Activated T-helper 1 cell treated with anti-CD3 and anti-CD28 coated beads, Interleukin-2, amount 50 U/mL, for 16 hours (primary cell): ENCODE measurements around the gene CDK5RAP1.

Source experiments
- DNase-seq, 2 donors: peaks; one replicate each; pipeline ENCODE4 v3.0.0-alpha.2; 2020; ENCODE audit warnings: low read depth in 1 of 2, low spot score in 1 of 2

Gene CDK5RAP1

DNA sequence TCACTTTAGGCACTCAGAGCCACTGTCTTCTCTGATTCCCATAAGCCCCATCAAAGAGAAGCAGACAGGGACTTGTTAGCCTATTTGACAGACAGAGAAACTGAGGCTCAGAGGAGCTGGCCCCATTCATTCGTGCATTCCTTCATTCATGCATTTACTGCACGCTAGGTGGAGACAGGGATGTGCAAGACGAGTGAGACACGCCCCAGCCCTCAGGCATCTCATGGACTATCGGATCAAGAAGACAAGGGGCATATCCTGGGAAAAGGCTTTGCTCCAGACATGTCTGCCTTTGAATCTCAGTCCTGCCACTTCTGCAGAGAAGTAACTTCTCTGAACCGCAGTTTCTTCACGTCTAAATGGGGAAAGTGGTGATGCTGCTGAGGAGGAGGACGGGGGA lies 64.2 kb downstream of the CDK5RAP1 start:
- DNase-seq = no peak

DNA sequence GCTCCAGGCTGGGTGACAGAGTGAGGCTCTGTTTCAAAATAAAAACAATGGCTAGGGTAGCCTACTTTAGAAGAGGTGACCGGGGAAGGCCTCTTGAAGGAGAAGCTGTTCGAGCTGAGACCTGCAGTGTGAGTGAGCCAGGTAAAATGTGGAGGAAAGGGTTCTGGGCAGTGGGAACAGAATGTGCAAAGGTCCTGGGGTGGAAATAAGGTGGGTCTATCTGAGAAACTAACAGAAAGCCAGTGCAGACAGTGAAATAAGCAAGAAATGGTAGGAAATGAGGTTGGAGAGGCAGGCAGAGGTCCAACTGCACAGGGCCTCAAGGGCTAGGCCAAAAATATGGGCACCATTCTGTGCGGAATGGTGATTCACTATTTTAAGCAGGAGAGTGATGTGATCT lies 64.9 kb downstream of the CDK5RAP1 start:
- DNase-seq = no peak

DNA sequence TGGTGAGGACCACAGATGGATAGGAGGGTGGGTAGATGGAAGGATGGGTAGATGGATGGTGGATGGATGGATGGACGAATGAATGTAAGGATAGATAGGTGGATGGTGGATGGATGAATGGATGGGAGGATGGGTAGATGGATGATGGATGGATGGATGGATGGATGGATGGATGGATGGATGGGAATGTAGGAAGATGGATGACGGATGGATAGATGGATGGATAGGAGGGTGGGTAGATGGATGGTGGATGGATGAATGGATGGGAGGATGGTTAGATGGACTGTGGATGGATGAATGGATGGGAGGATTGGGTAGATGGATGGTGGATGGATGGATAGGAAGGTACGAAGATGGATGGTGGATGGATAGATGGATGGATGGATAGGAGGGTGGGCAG lies 67.2 kb downstream of the CDK5RAP1 start:
- no peak for DNase-seq

DNA sequence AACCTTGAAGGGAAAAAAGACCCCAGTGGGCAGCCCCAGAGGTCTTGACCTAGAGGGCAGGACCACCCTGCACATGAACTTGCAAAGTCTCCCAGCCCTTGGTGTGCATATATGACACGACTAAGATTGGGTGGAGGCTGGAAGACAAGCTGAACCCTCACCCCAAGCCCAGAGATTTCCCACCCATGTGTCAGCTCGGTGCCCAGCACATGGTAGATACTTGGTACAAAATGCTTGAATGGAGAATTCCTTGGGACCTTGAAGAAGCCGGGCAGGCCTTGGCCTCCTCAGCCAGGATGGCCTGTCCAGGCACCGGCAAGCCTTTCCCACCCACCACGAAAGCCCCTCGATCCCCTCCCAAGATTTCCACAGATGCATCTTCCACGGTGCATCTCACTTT lies 67.7 kb downstream of the CDK5RAP1 start:
- DNase-seq = no peak

DNA sequence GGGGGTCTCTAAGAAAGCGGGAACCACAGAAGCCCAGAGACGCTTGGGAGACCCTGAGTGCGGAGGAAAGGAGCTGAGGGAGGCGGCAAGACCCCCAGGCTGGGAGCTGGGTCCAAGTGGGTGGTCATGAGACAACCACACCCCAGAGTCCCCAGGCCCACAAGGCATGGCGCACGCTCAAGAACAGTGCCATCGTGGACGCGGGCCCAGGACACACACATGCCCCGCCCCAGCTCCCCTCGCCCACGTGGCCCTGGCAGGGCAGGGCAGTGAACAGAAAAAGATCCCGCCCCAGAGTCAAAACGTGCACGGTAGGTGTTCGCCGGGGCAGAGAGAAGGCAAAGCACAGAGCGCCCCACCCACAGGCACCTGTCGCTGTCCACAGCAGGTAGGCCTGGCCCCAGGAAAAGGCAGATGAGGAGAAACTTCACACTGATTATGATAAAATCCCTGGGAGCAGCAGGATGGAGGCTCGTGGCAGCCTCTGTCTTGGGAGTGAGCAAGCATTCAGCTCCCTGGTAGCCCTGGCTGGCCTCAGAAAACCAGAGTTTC lies 68.3 kb downstream of the CDK5RAP1 start:
- DNase-seq = no peak

- no peak for DNase-seq
These were observed 72.9 kb downstream of the CDK5RAP1 start for GRCh38 chr20:33328157-33329137.

DNA sequence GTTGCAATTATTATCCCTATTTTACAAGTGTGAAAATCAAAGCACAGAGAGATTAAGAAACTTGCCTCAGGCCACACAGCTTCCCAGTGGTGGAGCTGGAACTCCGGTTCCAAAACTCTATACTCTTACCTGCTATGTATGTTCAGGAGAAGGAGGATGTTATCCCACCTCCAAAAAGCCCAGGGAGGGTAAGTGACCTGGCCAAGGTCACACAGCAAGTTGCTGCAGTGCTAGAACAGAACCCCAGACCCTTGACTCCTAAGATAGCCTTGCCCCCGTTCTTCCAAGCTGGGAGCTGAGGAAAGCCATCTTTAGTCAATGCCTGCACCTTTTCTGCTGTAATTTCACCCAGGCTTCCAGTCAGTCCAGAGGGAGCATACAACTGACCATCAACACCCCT lies 76.0 kb downstream of the CDK5RAP1 start:
- DNase-seq = no peak

DNA sequence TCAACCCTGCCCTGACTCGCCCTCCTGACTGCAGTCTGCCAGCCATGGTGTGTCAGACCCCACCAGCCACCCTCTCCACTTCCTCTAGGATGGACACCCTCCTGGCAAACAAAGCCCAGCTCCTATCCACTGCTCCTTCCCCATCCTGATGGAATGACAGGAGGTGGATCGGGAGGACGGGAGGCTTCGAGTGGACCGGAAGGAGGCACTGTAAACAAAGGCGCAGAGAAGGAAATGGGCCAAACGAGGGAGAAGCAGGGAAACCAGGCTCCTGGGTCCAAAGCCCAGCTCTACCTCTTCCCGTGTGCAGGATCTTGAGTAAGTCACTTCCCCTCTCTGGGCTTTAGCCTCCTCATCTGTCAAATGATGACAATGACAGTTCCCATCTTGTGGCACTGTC lies 78.1 kb downstream of the CDK5RAP1 start:
- no peak for DNase-seq

- no peak for DNase-seq
These were observed 78.9 kb downstream of the CDK5RAP1 start for GRCh38 chr20:33322456-33322855.

DNA sequence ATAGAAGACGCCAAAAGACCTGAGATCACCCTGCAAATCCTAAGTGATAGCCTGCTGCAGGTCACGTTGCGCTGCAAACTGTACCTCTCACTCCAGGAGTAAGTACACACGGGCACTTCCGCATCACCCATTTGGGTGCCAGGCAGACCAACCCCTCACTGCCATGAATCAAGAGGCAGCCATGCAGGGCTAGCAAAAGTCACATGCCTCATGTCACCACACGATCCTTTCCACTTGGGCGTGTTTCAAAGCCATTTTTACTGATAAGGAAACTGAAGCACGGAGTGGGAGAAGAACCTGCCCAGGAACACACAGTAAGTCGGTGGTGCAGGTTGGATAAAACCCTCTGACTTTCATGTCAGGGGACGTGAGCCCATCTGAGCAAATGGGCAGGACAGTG lies 81.3 kb downstream of the CDK5RAP1 start:
- no peak for DNase-seq

- no peak for DNase-seq
These were observed 83.3 kb downstream of the CDK5RAP1 start for GRCh38 chr20:33318096-33318429.

DNA sequence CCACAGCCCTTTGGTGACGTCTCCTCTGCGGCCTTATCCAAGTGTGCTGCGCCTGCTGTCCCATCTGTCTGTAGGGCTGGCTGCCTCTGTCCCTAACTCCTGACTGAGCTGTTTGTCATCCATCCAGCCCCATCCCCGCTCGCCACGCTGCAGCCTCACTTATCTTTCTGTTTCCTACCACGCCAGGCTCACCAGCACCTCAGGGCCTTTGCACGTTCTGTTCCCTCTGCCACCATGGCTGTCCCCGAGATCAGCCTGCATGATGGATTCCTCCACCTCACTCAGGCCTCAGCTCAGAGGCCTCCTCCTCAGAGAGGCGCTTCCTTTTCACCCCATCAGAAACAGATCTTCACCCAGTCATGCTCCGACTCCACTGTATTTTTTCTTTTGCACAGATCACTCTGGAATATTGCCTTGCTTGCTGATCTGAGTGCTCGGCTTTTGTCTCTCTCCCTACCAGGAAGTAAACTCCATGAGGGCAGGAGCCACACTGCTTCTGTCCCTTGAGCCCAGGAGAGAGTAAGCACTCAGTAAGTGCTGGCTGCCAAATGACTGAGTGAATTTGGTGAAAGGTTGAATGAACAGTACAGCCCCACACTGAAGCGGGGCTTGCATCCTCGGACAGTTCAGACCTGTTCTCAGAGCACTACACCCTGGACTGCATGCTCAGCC lies 83.8 kb downstream of the CDK5RAP1 start:
- no peak for DNase-seq

- no peak for DNase-seq
These were observed 84.4 kb downstream of the CDK5RAP1 start for GRCh38 chr20:33316958-33317357.

DNA sequence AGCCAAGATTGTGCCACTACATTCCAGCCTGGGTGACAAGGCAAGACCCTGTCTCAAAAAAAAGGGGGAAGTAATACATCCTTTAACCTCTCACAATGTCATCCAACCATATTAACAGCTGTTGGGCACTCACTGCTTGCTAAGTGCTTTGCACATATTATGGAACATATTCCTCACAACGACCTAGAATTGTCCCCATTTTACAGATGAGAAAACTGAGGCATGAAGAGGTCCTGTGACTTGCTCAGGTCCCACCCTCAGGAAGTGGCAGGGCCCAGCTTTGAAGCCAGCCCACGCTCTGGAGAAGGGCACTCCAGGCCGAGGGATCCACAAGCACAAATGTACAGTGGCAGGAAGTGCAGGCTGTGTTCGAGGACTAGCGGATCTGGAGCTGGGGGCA lies 85.0 kb downstream of the CDK5RAP1 start:
- no peak for DNase-seq

- DNase-seq = no peak
These were observed 87.5 kb downstream of the CDK5RAP1 start for GRCh38 chr20:33313686-33314314.

DNA sequence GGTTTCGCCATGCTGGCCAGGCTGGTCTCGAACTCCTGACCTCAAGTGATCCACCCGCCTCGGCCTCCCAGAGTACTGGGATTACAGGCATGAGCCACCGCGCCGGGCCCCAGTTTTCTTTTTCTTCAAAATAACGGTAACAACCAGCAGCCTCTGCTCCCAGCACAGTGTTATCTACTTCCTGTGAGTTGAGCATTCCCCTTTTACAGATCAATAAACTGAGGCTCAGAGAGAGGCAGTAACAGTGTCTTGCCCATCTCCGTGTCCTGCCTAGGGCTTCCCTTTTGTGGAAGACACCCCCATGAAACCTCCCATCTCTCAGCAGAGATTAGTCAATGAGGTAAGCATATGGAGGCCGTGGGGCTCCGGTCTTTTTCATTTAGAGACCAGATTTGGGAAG lies 88.7 kb downstream of the CDK5RAP1 start:
- DNase-seq = no peak

DNA sequence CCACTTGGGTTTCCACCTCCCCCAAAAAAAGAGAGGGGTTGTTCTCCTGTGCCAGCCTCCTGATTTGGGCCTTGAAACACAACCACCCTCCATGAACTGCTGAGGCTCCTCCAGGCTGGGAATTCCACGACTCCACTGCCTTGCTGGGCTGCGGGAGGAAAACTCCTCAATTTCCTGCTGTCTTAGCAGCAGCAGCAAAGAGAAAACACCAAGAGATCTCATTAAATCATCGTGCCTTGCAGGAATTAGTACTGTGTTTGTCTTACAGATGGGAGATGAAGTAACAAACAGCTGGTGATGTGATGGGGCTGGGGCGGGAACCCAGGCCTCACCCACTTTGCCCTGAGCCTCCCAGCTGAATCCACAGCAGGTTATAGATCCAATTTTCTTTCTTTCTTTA lies 89.3 kb downstream of the CDK5RAP1 start:
- DNase-seq = no peak

GRCh38 chr20:33311011-33311410 lies 90.3 kb downstream of the CDK5RAP1 start:
- no peak for DNase-seq

DNA sequence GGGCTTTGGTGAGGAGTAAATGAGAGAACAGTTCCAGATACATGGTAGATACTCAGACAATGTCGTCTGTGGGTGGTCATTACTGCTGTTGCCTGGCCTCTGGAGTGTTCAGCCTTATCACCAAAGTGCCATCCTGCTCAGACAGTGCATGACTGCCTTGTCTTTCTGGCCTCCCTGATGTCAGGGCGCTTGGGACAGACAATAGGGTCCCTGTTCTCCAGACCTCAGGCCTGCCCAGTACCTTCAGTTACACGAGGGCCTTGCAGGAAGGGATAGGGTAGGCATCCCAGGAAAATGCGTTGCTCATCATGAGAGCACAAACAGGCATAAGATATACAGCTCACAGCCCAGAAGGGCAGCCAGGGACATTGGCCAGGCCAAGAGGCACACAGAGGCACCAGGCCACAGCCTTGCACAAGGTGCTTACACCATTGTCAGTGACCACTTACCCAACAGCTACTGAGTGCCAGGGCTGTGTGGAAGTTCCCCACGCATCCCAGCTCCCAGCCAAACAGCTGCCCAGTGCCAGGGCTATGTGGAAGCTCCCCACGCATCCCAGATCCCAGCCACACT lies 90.9 kb downstream of the CDK5RAP1 start:
- DNase-seq = no peak

GRCh38 chr20:33309631-33310030 lies 91.7 kb downstream of the CDK5RAP1 start:
- no peak for DNase-seq
